ENCODE measurements around the gene TRPC4. TPM values are rescaled to one million over a fixed set of nuclear protein-coding genes. Genes with fewer than 3 reads are reported as not detected.

The TRPC4 gene
- 24.6 TPM for total RNA-seq (ENCODE audit: insufficient read depth, low replicate concordance)

DNA sequence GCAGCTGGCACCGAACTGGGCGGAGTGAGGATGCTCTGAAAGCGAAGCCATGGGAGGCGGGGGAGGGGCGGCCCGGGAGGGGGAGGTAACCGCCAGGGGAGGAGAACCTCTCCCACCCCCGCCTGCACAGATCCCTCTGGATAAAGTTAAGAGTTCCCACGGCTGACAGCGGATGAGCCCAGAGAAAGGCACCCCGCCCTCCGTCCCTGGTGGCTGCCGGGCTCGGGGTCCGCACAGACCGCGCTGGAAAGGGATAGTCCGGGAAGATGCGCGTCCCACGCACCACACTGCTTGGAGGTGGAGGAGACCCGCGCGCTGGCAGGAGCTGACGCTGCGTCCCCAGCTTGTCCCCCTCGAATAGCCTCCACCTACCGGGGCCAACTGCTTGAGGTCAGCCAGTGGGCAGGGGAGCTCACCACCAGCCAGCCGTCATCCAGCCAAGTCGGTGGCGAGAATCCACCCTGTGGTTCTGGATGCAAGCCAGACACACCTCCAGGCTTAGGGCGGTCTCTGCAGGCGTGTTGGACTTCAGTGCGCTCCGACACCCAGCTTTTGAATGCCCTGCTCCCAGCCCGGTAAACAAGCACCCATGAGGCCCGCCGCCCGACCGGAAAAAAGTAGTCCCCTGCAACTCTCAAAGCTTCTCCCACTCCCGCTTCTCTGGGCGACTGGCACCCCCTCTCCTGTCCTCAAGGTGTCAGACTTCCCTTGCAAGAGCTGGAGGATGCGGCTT is at the start of gene TRPC4:
TRPC4 (minus strand) TSS at position 17 of the 733 bp plus-strand sequence. CDS start 86,439 bp downstream, outside the sequence.
- DNase-seq (ENCODE audit: low spot score), result peak; percentile 69

DNA sequence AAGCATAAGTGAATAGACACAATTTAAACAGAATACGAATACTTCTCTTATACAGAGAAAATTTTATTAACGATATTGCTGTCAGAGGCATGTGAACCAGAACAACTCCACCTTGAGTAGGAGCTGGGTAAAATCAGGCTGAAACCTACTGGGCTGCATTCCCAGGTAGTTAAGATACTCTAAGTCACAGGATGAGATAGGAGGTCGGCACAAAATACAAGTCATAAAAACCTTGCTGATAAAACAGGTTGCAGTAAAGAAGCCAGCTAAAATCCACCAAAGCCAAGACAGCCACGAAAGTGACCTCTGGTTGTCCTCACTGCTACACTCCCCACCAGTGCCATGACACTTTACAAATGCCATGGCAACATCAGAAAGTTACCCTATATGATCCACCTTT is 49.2 kb upstream of the TRPC4 start:
- DNase-seq (ENCODE audit: low spot score), result peak; percentile 51

DNA sequence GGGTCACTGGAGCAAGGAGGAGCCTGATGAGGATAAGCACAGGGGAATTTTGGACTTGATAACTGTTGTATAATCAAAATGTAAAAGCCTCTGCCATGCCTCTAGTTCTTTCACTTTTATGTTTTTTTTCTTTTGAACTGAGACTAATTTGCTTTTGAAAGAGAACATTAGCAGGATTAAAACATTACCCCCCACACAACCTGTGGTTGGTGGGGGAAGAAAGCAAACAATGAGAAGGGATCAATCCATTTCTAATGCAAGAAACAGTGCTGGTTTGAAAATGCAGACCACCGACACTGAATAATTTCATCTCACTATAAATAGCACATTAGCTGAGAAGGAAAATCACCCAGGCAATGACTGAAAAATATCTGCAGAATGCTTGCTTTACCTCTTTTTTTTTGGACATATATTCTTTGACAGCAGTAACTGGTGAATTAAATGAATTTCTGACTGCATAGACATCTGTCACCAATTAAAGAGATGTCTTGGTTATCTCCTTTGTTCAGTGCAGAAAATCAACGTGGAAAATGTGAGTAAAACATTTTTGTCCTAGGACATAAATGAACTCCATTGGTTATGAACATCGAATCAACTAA is 48.6 kb upstream of the TRPC4 start:
- no peak for DNase-seq (ENCODE audit: low spot score)

DNA sequence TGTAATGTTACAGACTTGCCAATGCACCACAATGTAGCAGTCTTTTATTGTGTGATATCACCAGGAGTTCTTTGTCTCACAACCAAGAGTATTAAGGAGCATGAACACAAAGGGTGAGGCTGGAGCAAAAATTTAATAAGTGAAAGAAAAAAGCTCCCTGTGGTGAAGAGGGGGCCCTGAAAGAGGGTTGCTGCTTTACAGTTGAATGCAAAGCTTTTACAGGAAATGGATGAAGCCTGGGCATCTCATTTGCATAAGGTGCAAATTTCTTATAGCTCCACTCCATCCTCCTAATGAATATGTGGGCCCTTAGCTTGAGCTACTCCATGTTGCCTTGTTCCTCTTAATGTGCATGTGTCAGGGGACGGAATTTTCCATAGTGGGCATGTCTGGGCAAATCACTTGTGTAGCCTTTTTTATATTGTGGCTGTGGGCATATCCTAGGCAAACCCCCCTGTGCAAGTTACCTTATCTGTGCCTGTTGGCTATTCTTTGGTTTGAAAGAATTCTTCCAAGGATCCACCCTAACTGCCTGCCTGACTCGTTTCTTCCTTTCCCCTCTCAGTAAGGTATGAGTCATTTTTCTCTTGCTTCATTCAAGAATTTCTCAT is 45.3 kb upstream of the TRPC4 start:
- DNase-seq (ENCODE audit: low spot score), result no peak

DNA sequence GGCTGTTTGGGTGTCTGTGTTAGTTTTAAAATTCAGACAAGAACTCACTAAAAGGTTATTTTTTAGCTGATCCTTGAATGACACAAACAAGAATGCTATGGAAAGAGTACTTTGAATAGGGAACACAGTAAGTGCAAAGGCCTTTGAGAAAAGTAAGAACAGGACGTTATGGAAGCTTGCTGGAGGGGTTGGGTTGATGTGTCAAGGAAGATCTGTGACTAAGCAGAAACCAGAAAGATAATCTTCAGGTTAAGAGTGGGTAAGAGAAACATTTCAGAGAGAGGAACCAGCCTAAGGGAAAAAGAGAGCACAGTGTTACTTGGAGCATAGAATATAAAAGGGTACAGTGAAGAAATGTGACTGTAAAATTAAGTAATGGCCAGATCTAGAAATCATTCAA is 41.2 kb upstream of the TRPC4 start:
- no peak for DNase-seq (ENCODE audit: low spot score)

DNA sequence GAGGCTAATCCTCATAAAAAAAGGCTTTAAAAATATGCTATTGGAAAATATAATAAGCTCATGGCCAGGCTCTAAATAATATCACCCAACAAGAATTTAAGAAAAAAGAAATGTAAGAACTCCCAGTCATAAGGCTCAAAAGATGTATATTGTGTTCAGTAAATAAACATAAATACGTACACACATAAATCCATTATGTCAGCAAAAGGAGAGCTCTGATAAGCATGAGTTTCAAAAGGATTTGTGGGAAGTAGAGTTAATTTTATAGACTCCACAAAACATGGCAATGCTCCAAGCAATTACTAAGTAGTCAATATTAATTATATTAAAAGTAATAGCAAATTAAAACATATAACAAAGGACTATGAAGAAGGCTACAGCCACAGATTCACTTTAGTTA is 37.3 kb upstream of the TRPC4 start:
- no peak for DNase-seq (ENCODE audit: low spot score)

DNA sequence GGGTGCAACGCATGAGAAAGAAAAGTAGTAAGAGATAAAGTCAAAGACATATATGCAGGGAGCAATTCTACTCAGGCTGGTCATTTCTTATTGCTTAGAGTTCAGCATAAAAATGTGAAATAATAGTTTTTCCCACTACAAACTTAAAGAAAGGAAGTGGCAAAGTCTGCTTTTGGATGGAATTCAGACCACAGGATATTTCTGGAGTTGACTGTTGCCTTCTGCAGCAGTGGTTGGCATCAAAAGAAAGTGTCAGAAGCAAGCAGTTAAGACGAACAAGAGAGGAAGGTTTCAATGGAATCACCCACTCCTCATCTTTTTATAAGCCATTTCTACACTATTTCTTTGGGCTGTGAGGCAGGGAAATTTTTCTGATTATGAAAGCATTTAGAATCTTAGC is 36.2 kb upstream of the TRPC4 start:
- peak; percentile 5 for DNase-seq (ENCODE audit: low spot score)

DNA sequence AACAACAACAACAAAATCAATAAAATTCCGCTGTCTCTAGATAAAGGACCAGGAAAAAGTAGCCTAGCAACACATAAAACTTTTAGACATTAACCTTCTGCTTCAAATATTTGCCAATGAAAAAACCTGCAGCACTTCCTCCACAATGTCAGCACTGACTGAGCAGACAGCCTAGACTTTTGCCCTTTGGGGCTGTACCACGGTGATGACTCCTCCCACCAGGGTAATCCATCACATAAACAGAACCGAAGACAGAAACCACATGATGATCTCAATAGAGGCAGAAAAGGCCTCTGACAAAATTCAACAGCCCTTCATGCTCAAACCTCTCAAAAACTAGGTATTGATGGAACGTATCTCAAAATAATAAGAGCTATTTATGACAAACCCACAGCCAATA is 30.2 kb upstream of the TRPC4 start:
- DNase-seq (ENCODE audit: low spot score), result no peak

DNA sequence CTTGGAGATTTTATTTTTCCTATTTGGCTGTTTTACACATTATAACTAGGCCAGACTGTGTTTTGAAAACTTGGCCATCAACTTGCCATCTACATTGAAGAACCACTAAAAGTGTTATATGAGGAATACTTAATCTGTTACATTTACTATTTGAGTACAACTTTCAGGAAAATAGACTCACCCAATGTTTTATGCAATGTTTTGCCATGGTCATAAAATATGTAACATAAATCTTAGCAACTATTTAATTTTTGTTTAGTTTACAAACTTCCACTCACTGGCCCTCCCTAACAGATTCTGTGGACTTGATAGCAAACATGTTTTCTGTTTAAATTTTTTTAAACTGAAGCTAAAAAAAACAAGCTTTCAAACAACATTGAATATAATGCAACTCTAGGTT is 23.7 kb upstream of the TRPC4 start:
- no peak for DNase-seq (ENCODE audit: low spot score)

DNA sequence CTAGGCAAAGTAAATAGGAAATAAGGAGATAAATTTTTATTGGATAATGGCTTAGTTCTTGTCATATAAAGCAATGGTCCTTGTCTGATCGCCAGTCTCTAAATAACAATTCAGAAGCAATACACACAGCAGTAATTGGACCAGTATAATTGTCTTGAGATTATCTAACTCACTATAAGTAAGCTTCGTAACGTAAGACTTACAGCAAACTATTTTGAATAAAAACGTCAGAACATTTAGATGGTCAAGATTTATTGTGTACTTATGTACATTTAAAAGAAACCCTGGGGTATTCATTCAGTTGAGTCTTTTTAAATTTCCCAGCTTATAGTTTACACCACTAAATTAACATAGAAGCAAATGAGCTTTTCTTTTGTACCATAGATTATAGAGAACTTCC is 20.2 kb upstream of the TRPC4 start:
- DNase-seq (ENCODE audit: low spot score), result no peak

DNA sequence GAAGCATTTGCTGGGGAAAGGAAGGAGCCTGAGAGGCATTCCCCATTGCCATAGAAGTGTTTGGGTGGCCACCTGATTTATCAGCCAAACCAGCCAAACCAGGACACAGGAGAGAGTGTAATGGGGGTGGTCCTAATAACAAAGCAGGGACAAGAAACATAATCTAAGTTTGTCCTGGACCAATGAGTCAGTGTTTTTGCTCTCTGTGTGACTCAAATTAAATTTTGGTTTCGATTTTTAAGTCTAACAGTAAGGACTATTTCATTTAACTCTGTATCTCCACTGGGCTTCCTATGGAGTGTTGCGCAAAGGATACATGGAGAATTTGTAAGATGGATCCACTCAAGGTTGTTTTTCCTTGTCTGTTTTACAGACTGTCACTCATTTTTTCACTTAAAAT is 19.5 kb upstream of the TRPC4 start:
- DNase-seq (ENCODE audit: low spot score), result no peak

DNA sequence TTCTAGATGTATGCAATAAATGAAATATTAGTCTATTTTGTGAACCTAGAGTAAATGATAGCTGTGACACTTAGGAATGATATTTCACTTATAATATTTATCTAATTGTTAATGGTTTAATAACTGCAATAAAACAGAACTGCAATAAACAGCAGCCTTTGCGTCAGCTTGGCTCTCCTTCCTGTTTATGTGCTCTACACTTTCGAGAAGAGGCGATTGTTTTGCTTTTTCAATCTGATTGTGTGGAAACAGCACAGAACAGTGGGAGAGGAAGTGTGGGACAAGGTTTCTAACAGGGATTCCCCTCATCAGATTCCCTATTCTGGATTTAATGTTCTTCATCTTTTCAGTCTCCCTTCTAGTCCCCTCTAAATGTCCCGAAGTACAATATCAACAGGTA is 17.3 kb upstream of the TRPC4 start:
- no peak for DNase-seq (ENCODE audit: low spot score)

DNA sequence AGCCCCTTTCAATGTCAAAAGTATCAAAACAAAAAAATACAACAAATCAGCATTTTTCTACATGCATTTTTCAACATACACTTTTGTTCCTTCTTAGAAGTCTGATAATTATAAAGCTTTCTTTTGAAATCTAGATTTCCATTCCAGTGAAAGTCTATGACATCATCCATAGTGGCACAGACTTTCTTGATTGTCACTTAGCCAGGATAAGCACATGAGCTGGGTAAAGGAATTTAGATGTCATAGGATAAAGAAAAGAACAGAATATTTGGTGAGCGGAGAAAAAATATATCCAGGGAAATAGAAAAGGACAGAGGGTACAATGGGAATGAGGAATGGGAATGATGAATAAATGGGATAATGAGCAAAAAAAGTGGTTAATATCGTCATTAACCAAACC is 15.1 kb upstream of the TRPC4 start:
- no peak for DNase-seq (ENCODE audit: low spot score)

DNA sequence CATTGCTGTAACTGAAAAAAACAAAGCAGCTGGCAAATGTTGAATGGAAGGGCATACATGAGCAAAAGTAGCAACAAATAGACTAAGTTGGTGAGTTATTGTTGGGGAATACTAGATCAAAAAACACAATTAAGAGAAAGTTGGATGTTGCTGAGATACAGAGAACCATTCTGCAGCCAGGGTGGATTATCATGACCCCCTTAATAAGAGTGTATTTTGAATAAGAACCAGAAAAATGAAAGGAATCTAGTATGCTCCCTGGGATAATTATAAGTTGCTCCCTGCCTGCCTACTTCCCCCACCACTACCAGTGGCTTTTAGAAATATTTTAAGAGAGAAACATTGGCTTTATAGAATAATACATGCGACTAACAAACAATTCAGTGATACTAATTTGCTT is 14.5 kb upstream of the TRPC4 start:
- no peak for DNase-seq (ENCODE audit: low spot score)

DNA sequence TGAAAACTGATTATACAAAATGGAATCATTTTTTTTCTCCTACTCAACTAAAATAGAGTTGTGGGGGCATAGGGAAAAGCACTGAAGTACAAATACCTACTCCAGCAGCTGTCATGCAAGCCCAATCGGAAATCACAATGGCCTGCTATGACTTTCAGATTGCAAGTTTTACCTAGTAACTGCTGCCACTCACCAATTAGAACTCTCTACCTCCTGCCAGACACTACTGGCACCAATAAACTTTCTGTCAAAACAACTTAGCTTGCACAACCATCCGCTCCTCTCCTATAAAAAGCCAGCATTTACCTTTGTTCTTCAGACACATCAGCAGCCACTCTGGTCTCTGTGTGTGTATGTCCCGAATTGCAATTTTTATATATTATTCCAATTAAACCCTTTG is 9.3 kb upstream of the TRPC4 start:
- no peak for DNase-seq (ENCODE audit: low spot score)

DNA sequence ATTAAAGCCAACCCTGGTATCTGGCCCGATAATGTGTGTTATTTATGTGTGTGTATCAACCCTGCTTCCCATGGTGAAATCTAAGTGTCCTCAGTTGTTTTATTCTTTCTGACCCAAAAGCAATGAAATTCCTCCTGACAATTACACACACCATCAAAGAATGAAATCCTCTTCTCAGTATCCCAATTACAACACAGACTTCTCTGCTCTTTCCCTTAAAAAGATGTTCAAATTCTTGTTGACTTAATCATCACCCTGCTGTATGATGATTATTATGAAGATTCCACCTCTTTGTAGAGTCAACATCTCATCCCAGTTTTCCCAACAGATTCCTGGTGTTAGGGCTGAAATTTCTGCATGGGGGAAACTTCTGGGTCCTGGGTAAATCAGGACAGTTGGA is 8.9 kb upstream of the TRPC4 start:
- DNase-seq (ENCODE audit: low spot score), result no peak

DNA sequence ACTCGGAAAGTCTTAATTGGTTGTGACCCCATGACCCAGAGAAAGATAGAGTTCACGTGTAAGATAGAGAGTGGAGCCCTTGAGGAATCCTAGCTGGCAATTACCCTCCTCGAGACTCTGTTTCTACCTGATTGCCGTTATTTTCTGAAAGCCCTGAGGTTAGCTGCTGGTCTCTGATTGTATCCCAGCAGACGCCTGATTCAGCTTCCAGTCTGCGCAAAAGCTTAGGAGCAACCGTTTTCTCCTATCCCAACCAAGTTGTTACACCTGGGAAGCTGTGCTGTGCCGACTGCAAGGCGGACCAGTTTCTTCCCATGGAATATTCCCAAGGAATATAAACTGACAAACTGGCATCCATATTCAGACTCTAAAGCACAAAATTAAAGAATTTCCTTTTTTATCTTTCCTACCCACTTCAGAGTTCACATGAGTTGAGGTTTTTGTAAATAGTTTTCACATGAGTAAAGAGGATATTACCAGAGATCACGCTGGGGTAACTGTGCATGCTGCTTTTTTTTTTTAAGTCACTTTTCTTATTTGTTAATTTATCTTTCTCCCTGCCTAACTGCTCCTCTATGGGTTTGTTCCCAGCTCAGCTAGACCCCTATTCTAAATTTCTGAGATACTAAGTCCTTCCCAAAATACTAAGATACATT is 1.5 kb upstream of the TRPC4 start:
- DNase-seq (ENCODE audit: low spot score), result peak; percentile 30

DNA sequence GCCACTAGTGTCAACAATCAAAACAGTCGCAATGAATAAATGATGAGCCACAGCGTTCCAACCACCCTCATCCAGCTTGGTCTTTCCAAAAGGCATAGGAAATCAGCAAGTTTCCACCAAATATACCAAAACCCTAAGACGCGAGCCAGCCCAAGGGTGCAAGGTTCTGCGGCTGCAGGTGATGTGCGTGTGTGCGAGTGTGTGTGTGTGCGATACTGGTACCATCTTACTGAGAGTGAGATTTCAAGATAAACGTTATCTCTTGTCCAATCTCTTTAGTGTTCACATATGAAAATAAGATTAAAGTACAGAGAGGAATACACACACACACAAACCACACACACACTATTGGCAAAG is 895 bp upstream of the TRPC4 start:
- DNase-seq (ENCODE audit: low spot score), result no peak

DNA sequence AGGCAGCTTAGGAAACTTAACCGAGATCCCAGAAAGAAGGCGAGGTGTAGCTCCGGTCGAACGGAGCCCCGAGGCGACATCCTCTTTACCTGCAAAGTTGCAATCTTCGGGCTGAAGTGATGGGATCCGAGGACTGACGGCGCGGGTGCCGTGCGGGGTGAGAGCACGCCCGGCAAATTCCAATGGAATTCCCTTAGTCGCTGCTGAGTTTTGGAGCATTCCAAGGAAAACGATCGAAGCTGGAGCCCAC is 141 bp downstream of the TRPC4 start:
- DNase-seq (ENCODE audit: low spot score), result no peak

DNA sequence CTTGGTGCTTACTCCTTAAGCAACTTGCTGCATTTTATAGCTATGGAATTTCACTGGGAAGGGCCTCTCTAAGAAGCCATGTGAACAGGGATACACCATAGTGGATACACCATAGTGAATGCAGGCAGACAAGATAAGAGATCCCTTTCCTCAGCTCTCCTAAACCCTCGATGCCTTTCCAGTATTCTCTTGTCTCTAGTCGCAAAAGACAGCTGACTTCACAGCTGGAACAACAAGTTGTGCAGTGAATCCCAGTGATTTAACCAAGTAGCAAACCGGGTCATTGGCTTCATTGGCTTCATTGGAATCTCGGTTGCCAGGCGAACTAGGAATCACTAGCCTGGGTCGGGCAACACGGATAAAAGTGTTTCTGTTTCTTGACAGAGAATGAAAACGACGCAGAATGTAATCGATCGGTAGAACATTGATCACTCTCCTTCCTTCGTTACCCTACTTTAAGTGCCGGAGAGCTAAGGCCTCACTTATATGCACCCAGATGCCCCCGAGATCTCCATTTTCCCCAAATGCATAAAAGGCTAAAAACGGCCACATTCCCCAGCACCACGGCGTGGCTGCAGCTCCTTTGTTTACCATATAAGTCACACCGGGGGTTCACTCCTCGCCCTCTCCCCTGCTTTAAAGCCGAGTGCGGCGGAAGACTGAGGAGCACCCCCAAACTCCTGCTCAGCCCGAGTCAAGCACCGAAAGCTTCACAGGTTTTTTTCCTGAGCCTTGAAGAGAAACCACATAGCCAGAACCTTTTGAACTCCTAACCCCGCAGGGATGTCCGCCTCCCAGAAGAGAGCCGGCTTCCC is 674 bp downstream of the TRPC4 start:
- DNase-seq (ENCODE audit: low spot score), result peak; percentile 82

DNA sequence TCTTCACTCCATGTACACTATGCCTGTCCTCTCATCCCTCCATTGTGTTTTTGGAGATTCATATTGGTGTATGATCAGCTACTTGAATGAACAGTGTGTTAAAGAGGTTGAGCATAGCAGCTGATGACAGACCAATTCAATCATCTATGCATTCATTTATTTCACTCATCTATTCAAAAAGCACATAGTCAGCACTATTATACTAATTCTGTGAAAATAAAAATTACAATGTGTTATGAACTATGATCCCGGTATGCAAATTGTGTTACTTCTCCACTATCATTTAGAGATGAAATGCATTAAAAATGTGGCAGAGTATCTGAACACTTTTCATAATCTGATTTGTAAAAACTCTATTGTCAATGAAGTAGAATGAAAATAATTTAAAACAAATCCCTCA is 5.9 kb downstream of the TRPC4 start:
- DNase-seq (ENCODE audit: low spot score), result no peak

DNA sequence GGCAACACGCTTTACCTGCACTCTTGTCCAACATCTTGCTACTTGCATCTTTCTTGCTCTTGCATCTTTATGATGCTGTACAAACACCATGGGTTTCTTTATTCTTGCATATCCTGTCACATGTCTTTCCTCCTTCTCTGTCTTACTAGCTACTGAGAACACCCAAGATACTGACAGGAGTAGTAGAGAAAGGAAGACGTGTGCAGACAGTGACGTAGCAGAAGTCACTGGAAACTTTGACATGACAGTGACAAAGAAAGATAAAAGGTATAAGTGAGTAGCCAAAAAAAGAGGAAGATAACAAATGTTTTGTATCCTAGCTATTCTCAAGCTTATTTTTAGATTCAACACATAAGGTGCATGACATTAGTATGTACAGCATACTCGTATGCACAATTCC is 34.2 kb downstream of the TRPC4 start:
- no peak for DNase-seq (ENCODE audit: low spot score)

Measured in umbilical cord (tissue), 2 donors.